ENCODE data around the gene TMEM255B.
"Not testable (repeated sequence)": the region's sequence is repeated elsewhere in the genome, so short reads cannot be mapped to it uniquely, and the experiment has no call there.

Gene TMEM255B

GRCh38 chr13:113735194-113735593 lies 23.8 kb upstream of the TMEM255B start:
- no peak for DNase-seq

GRCh38 chr13:113735750-113736149 lies 23.3 kb upstream of the TMEM255B start:
- no peak for DNase-seq

GRCh38 chr13:113736258-113736731 lies 22.7 kb upstream of the TMEM255B start:
- DNase-seq, result no peak

GRCh38 chr13:113737803-113738202 lies 21.2 kb upstream of the TMEM255B start:
- DNase-seq, result no peak

GRCh38 chr13:113739527-113740285 lies 19.3 kb upstream of the TMEM255B start:
- no peak for DNase-seq

- no peak for DNase-seq
These were observed 18.8 kb upstream of the TMEM255B start for GRCh38 chr13:113740286-113740556.

- DNase-seq, result no peak
These were observed 18.4 kb upstream of the TMEM255B start for GRCh38 chr13:113740661-113741060.

- DNase-seq, result peak; percentile 44
These were observed 17.8 kb upstream of the TMEM255B start for GRCh38 chr13:113741191-113741668.

- DNase-seq, result peak; percentile 38
These were observed 17.0 kb upstream of the TMEM255B start for GRCh38 chr13:113742000-113742441.

GRCh38 chr13:113742445-113743120 lies 16.4 kb upstream of the TMEM255B start:
- DNase-seq, result no peak

- DNase-seq, result no peak
These were observed 15.4 kb upstream of the TMEM255B start for GRCh38 chr13:113743366-113744195.

GRCh38 chr13:113744197-113745000 lies 14.6 kb upstream of the TMEM255B start:
- no peak for DNase-seq

GRCh38 chr13:113745059-113745458 lies 14.0 kb upstream of the TMEM255B start:
- DNase-seq, result no peak

GRCh38 chr13:113745500-113746142 lies 13.4 kb upstream of the TMEM255B start:
- DNase-seq, result not testable (repeated sequence)

- DNase-seq, result no peak
These were observed 12.9 kb upstream of the TMEM255B start for GRCh38 chr13:113746143-113746525.

- no peak for DNase-seq
These were observed 12.4 kb upstream of the TMEM255B start for GRCh38 chr13:113746671-113747070.

GRCh38 chr13:113747291-113747833 lies 11.7 kb upstream of the TMEM255B start:
- no peak for DNase-seq

- DNase-seq, result no peak
These were observed 10.7 kb upstream of the TMEM255B start for GRCh38 chr13:113748101-113748861.

- no peak for DNase-seq
These were observed 10.1 kb upstream of the TMEM255B start for GRCh38 chr13:113748862-113749451.

GRCh38 chr13:113749507-113749906 lies 9.5 kb upstream of the TMEM255B start:
- no peak for DNase-seq
